Nephron progenitor cell (in vitro differentiated cells): ENCODE results near the gene MKX.
A peak's percentile ranks its signal among the peaks of the same experiment; 100 is the strongest.

Source experiments
- DNase-seq: peaks from one replicate; pipeline ENCODE4 v3.0.0; 2021
- H3K27ac Mint-ChIP-seq: 2 replicates; pipeline ENCODE4 v1.8.0; 2021; ENCODE audit warnings: mild to moderate bottlenecking, moderate library complexity, mixed read lengths
- H3K27me3 Mint-ChIP-seq: 2 replicates; pipeline ENCODE4 v1.8.0; 2021; ENCODE audit warnings: mild to moderate bottlenecking, low read depth, mixed read lengths; ENCODE audit not compliant: poor library complexity
- H3K36me3 Mint-ChIP-seq: 2 replicates; pipeline ENCODE4 v1.8.0; 2021; ENCODE audit warnings: low read depth, mixed read lengths
- H3K4me1 Mint-ChIP-seq: 2 replicates; pipeline ENCODE4 v1.8.0; 2021; ENCODE audit warnings: mixed read lengths
- H3K4me3 Mint-ChIP-seq: 2 replicates; pipeline ENCODE4 v1.8.0; 2021; ENCODE audit warnings: mild to moderate bottlenecking, moderate library complexity, mixed read lengths
- H3K9me3 Mint-ChIP-seq: 2 replicates; pipeline ENCODE4 v1.8.0; 2021; ENCODE audit warnings: mild to moderate bottlenecking, moderate library complexity, mixed read lengths
- CTCF ChIP-seq: fragments of 200-600 bp; sonication (generic); IDR thresholded peaks from 2 replicates; pipeline ENCODE4 v1.5.0; 2021; ENCODE audit warnings: antibody characterized with exemption

The MKX gene

GRCh38 chr10:27659786-27660185 is 85.8 kb downstream of the MKX start:
- DNase-seq, result no peak
- Mint-ChIP-seq H3K36me3 (no peaks in the 10 kb centered on the region), H3K4me1 (peaks cover 52% of the 10 kb centered on the region), H3K27ac (no peak overlapping the region), H3K27me3 (peaks cover 12% of the 10 kb centered on the region), H3K9me3 (peaks cover 9% of the 10 kb centered on the region), H3K4me3 (no peak overlapping the region)
- no peak for TF ChIP-seq CTCF

- Mint-ChIP-seq H3K9me3 (peaks cover 14% of the 10 kb centered on the region), H3K27me3 (peaks cover 15% of the 10 kb centered on the region), H3K4me3 (no peak overlapping the region), H3K4me1 (peaks cover 52% of the 10 kb centered on the region), H3K27ac (peak overlapping the region; percentile 96), H3K36me3 (no peaks in the 10 kb centered on the region)
- no peak for TF ChIP-seq CTCF
- DNase-seq, result no peak
Observed at GRCh38 chr10:27658788-27659187, 86.8 kb downstream of the MKX start.

GRCh38 chr10:27655296-27655695 is 90.3 kb downstream of the MKX start:
- peaks cover 19% of the 10 kb centered on the region for H3K27me3 Mint-ChIP-seq
- peaks cover 16% of the 10 kb centered on the region for H3K9me3 Mint-ChIP-seq
- H3K27ac Mint-ChIP-seq, result no peak overlapping the region
- no peak for DNase-seq
- TF ChIP-seq CTCF, result no peak
- H3K4me1 Mint-ChIP-seq, result peaks cover 38% of the 10 kb centered on the region
- H3K36me3 Mint-ChIP-seq, result no peaks in the 10 kb centered on the region
- H3K4me3 Mint-ChIP-seq, result no peak overlapping the region

GRCh38 chr10:27654284-27654683 is 91.3 kb downstream of the MKX start:
- peaks cover 12% of the 10 kb centered on the region for H3K9me3 Mint-ChIP-seq
- no peak overlapping the region for H3K27ac Mint-ChIP-seq
- no peak overlapping the region for H3K4me3 Mint-ChIP-seq
- H3K36me3 Mint-ChIP-seq, result no peaks in the 10 kb centered on the region
- H3K27me3 Mint-ChIP-seq, result peaks cover 19% of the 10 kb centered on the region
- H3K4me1 Mint-ChIP-seq, result peaks cover 31% of the 10 kb centered on the region
- no peak for TF ChIP-seq CTCF
- no peak for DNase-seq

- Mint-ChIP-seq H3K4me1 (no peaks in the 10 kb centered on the region), H3K4me3 (no peak overlapping the region), H3K9me3 (peaks cover 11% of the 10 kb centered on the region), H3K36me3 (no peaks in the 10 kb centered on the region), H3K27me3 (peaks cover 6% of the 10 kb centered on the region), H3K27ac (no peak overlapping the region)
- no peak for TF ChIP-seq CTCF
- no peak for DNase-seq
Observed at GRCh38 chr10:27646604-27647175, 98.9 kb downstream of the MKX start.

- no peak for DNase-seq
- H3K4me1 Mint-ChIP-seq, result no peaks in the 10 kb centered on the region
- H3K27ac Mint-ChIP-seq, result no peak overlapping the region
- no peak overlapping the region for H3K4me3 Mint-ChIP-seq
- peaks cover 11% of the 10 kb centered on the region for H3K9me3 Mint-ChIP-seq
- H3K27me3 Mint-ChIP-seq, result peaks cover 6% of the 10 kb centered on the region
- no peak for TF ChIP-seq CTCF
- no peaks in the 10 kb centered on the region for H3K36me3 Mint-ChIP-seq
Observed at GRCh38 chr10:27646194-27646593, 99.4 kb downstream of the MKX start.
